HepG2 (cell line): ENCODE measurements around the gene GRB7. TPM values are rescaled to one million over a fixed set of nuclear protein-coding genes. Genes with fewer than 3 reads are reported as not detected.
A peak's percentile ranks its signal among the peaks of the same experiment; 100 is the strongest.

ENCODE experiments used
- CENPX ChIP-seq: sonication (generic); formaldehyde crosslinking; IDR thresholded peaks from 2 replicates; pipeline ENCODE4 v1.9.0; 2021; ENCODE audit warnings: mild to moderate bottlenecking, missing genetic modification reagents, moderate library complexity
- FOXP4 ChIP-seq: sonication (generic); formaldehyde crosslinking; IDR thresholded peaks from 2 replicates; pipeline ENCODE4 v1.4.0; 2020; ENCODE audit warnings: missing genetic modification reagents
- HIVEP1 ChIP-seq: sonication (generic); formaldehyde crosslinking; IDR thresholded peaks from 2 replicates; pipeline ENCODE4 v1.4.0; 2020; ENCODE audit warnings: mild to moderate bottlenecking, missing genetic modification reagents
- HNRNPH1 ChIP-seq: fragments of 200-400 bp; formaldehyde crosslinking; optimal IDR thresholded peaks from 2 replicates; pipeline ENCODE3; 2017; ENCODE audit warnings: mild to moderate bottlenecking, low read depth, low read length
- KDM5B ChIP-seq: sonication (generic); formaldehyde crosslinking; IDR thresholded peaks from 2 replicates; pipeline ENCODE4 v1.4.0; 2020; ENCODE audit warnings: missing genetic modification reagents, mild to moderate bottlenecking, borderline replicate concordance
- MAFK ChIP-seq, 2 experiments: IDR thresholded peaks in 1 of 2; conservative IDR thresholded peaks in 1 of 2; 2 replicates each; pipeline ENCODE4 v1.6.1; 2011; ENCODE audit warnings: improper control_type of control experiment in 2 of 2, low read length in 2 of 2
- TARDBP ChIP-seq: sonication (generic); formaldehyde crosslinking; IDR thresholded peaks from 2 replicates; pipeline ENCODE4 v1.8.0; 2022; ENCODE audit warnings: mild to moderate bottlenecking, missing genetic modification reagents
- ZFX ChIP-seq: sonication (generic); formaldehyde crosslinking; IDR thresholded peaks from 2 replicates; pipeline ENCODE4 v1.4.0; 2020; ENCODE audit warnings: mild to moderate bottlenecking, low read depth, missing genetic modification reagents, moderate library complexity
- ZMAT3 ChIP-seq: sonication (generic); formaldehyde crosslinking; conservative IDR thresholded peaks from 2 replicates; pipeline ENCODE4 v1.7.0; 2021; ENCODE audit warnings: missing genetic modification reagents
- ZMYM3 ChIP-seq: sonication (generic); formaldehyde crosslinking; IDR thresholded peaks from 2 replicates; pipeline ENCODE4 v1.5.1; 2020; ENCODE audit warnings: mild to moderate bottlenecking, missing genetic modification reagents
- ZNF136 ChIP-seq: sonication (generic); formaldehyde crosslinking; IDR thresholded peaks from 2 replicates; pipeline ENCODE4 v1.8.1; 2022; ENCODE audit warnings: low read depth, mild to moderate bottlenecking, moderate library complexity, missing genetic modification reagents
- ZNF138 ChIP-seq: sonication (generic); formaldehyde crosslinking; IDR thresholded peaks from 2 replicates; pipeline ENCODE4 v1.5.0; 2020; ENCODE audit warnings: mild to moderate bottlenecking, low read depth, missing genetic modification reagents
- ZNF160 ChIP-seq: sonication (generic); formaldehyde crosslinking; IDR thresholded peaks from 2 replicates; pipeline ENCODE4 v1.8.0; 2022; ENCODE audit warnings: mild to moderate bottlenecking, inconsistent platforms, missing genetic modification reagents
- ZNF777 ChIP-seq: sonication (generic); formaldehyde crosslinking; IDR thresholded peaks from 2 replicates; pipeline ENCODE4 v1.4.0; 2020; ENCODE audit warnings: missing genetic modification reagents
- polyA plus RNA-seq, 8 experiments: library from polyadenylated mRNA; depleted of rRNA in 3 of 8; stranded (reverse) in 7 of 8; unstranded in 1 of 8; fragments of >200 nt; fragmentation: Illumina TruSeq in 4 of 8; extraction: Trizol in 4 of 8; gene quantifications; 2 replicates each; pipeline versions ENCODE4 v1.2.1 to v1.2.3, GENCODE V29; 2011 to 2016; ENCODE audit warnings: low read depth in 4 of 8, missing spikeins in 1 of 8, mixed read lengths in 1 of 8; ENCODE audit not compliant: insufficient read depth in 1 of 8
- total RNA-seq, 5 experiments: library from RNA; depleted of rRNA; stranded (reverse); fragments of >200 nt; fragmentation: Illumina TruSeq; extraction: Trizol; gene quantifications; 2 replicates each; pipeline ENCODE4 v1.2.3, GENCODE V29; 2016; ENCODE audit warnings: low read depth in 1 of 5
- TF ChIP-seq, protein P1 (sequence below): sonication (generic); formaldehyde crosslinking; IDR thresholded peaks from 2 replicates; pipeline ENCODE4 v1.4.0; 2020; ENCODE audit warnings: missing genetic modification reagents, borderline replicate concordance
- TF ChIP-seq, protein P2 (sequence below): sonication (generic); formaldehyde crosslinking; IDR thresholded peaks from 2 replicates; pipeline ENCODE4 v1.4.0; 2020; ENCODE audit warnings: missing genetic modification reagents
- TF ChIP-seq, protein P3 (sequence below): sonication (generic); formaldehyde crosslinking; IDR thresholded peaks from 2 replicates; pipeline ENCODE4 v1.8.1; 2022; ENCODE audit warnings: low read depth, mild to moderate bottlenecking, missing genetic modification reagents
- TF ChIP-seq, protein P4 (sequence below): sonication (generic); formaldehyde crosslinking; conservative IDR thresholded peaks from 2 replicates; pipeline ENCODE4 v1.4.0; 2020; ENCODE audit warnings: missing genetic modification reagents

GRB7 gene
- total and polyA plus RNA-seq, 2 of the 13 experiments (the other 11 are each of a cell fraction or from before 2014, with no cell fraction given), result 60.2 to 77.7 TPM

DNA sequence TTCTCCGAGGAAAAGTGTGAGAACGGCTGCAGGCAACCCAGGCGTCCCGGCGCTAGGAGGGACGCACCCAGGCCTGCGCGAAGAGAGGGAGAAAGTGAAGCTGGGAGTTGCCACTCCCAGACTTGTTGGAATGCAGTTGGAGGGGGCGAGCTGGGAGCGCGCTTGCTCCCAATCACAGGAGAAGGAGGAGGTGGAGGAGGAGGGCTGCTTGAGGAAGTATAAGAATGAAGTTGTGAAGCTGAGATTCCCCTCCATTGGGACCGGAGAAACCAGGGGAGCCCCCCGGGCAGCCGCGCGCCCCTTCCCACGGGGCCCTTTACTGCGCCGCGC lies 38.0 kb upstream of the GRB7 start, which contains the start of gene ERBB2 (continued):
- TF ChIP-seq, protein P1, sequence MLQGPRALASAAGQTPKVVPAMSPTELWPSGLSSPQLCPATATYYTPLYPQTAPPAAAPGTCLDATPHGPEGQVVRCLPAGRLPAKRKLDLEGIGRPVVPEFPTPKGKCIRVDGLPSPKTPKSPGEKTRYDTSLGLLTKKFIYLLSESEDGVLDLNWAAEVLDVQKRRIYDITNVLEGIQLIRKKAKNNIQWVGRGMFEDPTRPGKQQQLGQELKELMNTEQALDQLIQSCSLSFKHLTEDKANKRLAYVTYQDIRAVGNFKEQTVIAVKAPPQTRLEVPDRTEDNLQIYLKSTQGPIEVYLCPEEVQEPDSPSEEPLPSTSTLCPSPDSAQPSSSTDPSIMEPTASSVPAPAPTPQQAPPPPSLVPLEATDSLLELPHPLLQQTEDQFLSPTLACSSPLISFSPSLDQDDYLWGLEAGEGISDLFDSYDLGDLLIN (CRISPR knock-in tag), result no peak
- TF ChIP-seq ZMYM3 (CRISPR knock-in tag), result no peak
- TF ChIP-seq, protein P2, sequence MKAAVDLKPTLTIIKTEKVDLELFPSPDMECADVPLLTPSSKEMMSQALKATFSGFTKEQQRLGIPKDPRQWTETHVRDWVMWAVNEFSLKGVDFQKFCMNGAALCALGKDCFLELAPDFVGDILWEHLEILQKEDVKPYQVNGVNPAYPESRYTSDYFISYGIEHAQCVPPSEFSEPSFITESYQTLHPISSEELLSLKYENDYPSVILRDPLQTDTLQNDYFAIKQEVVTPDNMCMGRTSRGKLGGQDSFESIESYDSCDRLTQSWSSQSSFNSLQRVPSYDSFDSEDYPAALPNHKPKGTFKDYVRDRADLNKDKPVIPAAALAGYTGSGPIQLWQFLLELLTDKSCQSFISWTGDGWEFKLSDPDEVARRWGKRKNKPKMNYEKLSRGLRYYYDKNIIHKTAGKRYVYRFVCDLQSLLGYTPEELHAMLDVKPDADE (CRISPR knock-in tag), result no peak
- no peak for TF ChIP-seq ZNF136 (CRISPR knock-in tag)
- TF ChIP-seq, protein P3, sequence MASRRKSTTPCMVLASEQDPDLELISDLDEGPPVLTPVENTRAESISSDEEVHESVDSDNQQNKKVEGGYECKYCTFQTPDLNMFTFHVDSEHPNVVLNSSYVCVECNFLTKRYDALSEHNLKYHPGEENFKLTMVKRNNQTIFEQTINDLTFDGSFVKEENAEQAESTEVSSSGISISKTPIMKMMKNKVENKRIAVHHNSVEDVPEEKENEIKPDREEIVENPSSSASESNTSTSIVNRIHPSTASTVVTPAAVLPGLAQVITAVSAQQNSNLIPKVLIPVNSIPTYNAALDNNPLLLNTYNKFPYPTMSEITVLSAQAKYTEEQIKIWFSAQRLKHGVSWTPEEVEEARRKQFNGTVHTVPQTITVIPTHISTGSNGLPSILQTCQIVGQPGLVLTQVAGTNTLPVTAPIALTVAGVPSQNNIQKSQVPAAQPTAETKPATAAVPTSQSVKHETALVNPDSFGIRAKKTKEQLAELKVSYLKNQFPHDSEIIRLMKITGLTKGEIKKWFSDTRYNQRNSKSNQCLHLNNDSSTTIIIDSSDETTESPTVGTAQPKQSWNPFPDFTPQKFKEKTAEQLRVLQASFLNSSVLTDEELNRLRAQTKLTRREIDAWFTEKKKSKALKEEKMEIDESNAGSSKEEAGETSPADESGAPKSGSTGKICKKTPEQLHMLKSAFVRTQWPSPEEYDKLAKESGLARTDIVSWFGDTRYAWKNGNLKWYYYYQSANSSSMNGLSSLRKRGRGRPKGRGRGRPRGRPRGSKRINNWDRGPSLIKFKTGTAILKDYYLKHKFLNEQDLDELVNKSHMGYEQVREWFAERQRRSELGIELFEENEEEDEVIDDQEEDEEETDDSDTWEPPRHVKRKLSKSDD (CRISPR knock-in tag), result no peak
- no peak for TF ChIP-seq ZMAT3 (CRISPR knock-in tag)
- TF ChIP-seq KDM5B, result no peak
- TF ChIP-seq TARDBP (CRISPR knock-in tag), result peak; percentile 28; the same call in 1 of the 2 replicates
- TF ChIP-seq ZFX (CRISPR knock-in tag), result peak; percentile 75
- TF ChIP-seq CENPX (CRISPR knock-in tag), result no peak
- TF ChIP-seq FOXP4 (CRISPR knock-in tag), result no peak
- TF ChIP-seq ZNF138 (CRISPR knock-in tag), result no peak
- no peak for TF ChIP-seq HIVEP1 (CRISPR knock-in tag)
- no peak for TF ChIP-seq MAFK (conservative IDR thresholded peaks at IDR 0.05 in 1 of 2, IDR thresholded peaks at IDR 0.05 in 1 of 2; ENCODE audit: low read length in 2 of 2)
- TF ChIP-seq ZNF160 (CRISPR knock-in tag), result no peak
- TF ChIP-seq ZNF777 (CRISPR knock-in tag), result 0 out of 2 replicates have a peak, but pooled peaks have one; percentile 35
- no peak for TF ChIP-seq HNRNPH1
- TF ChIP-seq, protein P4, sequence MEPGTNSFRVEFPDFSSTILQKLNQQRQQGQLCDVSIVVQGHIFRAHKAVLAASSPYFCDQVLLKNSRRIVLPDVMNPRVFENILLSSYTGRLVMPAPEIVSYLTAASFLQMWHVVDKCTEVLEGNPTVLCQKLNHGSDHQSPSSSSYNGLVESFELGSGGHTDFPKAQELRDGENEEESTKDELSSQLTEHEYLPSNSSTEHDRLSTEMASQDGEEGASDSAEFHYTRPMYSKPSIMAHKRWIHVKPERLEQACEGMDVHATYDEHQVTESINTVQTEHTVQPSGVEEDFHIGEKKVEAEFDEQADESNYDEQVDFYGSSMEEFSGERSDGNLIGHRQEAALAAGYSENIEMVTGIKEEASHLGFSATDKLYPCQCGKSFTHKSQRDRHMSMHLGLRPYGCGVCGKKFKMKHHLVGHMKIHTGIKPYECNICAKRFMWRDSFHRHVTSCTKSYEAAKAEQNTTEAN (CRISPR knock-in tag), result no peak
